ENCODE results near the gene B4GALT7.

- TF ChIP-seq, protein P1, sequence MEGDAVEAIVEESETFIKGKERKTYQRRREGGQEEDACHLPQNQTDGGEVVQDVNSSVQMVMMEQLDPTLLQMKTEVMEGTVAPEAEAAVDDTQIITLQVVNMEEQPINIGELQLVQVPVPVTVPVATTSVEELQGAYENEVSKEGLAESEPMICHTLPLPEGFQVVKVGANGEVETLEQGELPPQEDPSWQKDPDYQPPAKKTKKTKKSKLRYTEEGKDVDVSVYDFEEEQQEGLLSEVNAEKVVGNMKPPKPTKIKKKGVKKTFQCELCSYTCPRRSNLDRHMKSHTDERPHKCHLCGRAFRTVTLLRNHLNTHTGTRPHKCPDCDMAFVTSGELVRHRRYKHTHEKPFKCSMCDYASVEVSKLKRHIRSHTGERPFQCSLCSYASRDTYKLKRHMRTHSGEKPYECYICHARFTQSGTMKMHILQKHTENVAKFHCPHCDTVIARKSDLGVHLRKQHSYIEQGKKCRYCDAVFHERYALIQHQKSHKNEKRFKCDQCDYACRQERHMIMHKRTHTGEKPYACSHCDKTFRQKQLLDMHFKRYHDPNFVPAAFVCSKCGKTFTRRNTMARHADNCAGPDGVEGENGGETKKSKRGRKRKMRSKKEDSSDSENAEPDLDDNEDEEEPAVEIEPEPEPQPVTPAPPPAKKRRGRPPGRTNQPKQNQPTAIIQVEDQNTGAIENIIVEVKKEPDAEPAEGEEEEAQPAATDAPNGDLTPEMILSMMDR (IDR thresholded peaks at IDR 0.05; ENCODE audit: low read depth, low read length) = no peak
- no peak for TF ChIP-seq POLR2A (IDR thresholded peaks at IDR 0.05; ENCODE audit: extremely low read depth, insufficient read length)
- TF ChIP-seq MYC (IDR thresholded peaks at IDR 0.05; ENCODE audit: low read depth, low read length) = no peak
- TF ChIP-seq, protein P2, sequence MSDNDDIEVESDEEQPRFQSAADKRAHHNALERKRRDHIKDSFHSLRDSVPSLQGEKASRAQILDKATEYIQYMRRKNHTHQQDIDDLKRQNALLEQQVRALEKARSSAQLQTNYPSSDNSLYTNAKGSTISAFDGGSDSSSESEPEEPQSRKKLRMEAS (IDR thresholded peaks at IDR 0.05; ENCODE audit: low read depth, low read length) = no peak
These were observed 44.7 kb upstream of the B4GALT7 start for GRCh38 chr5:177555228-177555627.

All from NB4 (cell line).